BE2C (cell line): ENCODE results near the gene VIT.

ENCODE experiments used
- DNase-seq: peaks from one replicate; pipeline ENCODE4 v3.0.0-alpha.2; 2020
- H3K27me3 ChIP-seq: fragments of 250-450 bp; sonication (Bioruptor Pico); 2 replicates; pipeline ENCODE4 v1.5.1; 2020; ENCODE audit warnings: mild to moderate bottlenecking
- H3K36me3 ChIP-seq: fragments of 250-450 bp; sonication (Bioruptor Pico); 2 replicates; pipeline ENCODE4 v1.5.1; 2020; ENCODE audit warnings: mild to moderate bottlenecking
- H3K4me1 ChIP-seq: fragments of 250-450 bp; sonication (Bioruptor Pico); 2 replicates; pipeline ENCODE4 v1.5.1; 2020
- H3K4me3 ChIP-seq: 2 replicates; pipeline ENCODE4 v1.5.1; 2011; ENCODE audit warnings: low read depth, low read length
- H3K9me3 ChIP-seq: fragments of 250-450 bp; sonication (Bioruptor Pico); 2 replicates; pipeline ENCODE4 v1.5.1; 2020
- CTCF ChIP-seq: IDR thresholded peaks from 2 replicates; pipeline ENCODE4 v1.5.1; 2012; ENCODE audit warnings: mild to moderate bottlenecking, low read depth, low read length

VIT gene

GRCh38 chr2:36854241-36854640 lies 157.7 kb downstream of the VIT start:
- Histone ChIP-seq H3K27me3 (no peaks in the 10 kb centered on the region), H3K36me3 (no peaks in the 10 kb centered on the region)

GRCh38 chr2:36855429-36855828 lies 158.9 kb downstream of the VIT start:
- Histone ChIP-seq H3K4me3 (no peak overlapping the region), H3K36me3 (no peaks in the 10 kb centered on the region), H3K27me3 (no peaks in the 10 kb centered on the region), H3K4me1 (no peaks in the 10 kb centered on the region), H3K9me3 (no peaks in the 10 kb centered on the region)
- no peak for DNase-seq
- TF ChIP-seq CTCF, result no peak

More at GRCh38 chr2:36854241-36854640, 157.7 kb downstream of the VIT start:
- Histone ChIP-seq H3K9me3 (no peaks in the 10 kb centered on the region), H3K4me3 (no peak overlapping the region), H3K4me1 (no peaks in the 10 kb centered on the region)
- no peak for TF ChIP-seq CTCF
- DNase-seq, result no peak

- Histone ChIP-seq H3K4me3 (no peak overlapping the region), H3K36me3 (no peaks in the 10 kb centered on the region), H3K27me3 (no peaks in the 10 kb centered on the region), H3K4me1 (no peaks in the 10 kb centered on the region), H3K9me3 (no peaks in the 10 kb centered on the region)
- DNase-seq, result no peak
- TF ChIP-seq CTCF, result no peak
Measured at GRCh38 chr2:36857713-36858112, 161.2 kb downstream of the VIT start.

- Histone ChIP-seq H3K4me1 (no peaks in the 10 kb centered on the region), H3K4me3 (no peak overlapping the region), H3K9me3 (no peaks in the 10 kb centered on the region), H3K36me3 (no peaks in the 10 kb centered on the region), H3K27me3 (no peaks in the 10 kb centered on the region)
- no peak for DNase-seq
- TF ChIP-seq CTCF, result no peak
Measured at GRCh38 chr2:36858551-36859365, 162.3 kb downstream of the VIT start.

GRCh38 chr2:36859366-36859792 lies 162.9 kb downstream of the VIT start:
- no peaks in the 10 kb centered on the region for H3K9me3 ChIP-seq
- DNase-seq, result no peak
- no peaks in the 10 kb centered on the region for H3K36me3 ChIP-seq
- no peak overlapping the region for H3K4me3 ChIP-seq
- H3K4me1 ChIP-seq, result no peaks in the 10 kb centered on the region
- no peak for TF ChIP-seq CTCF
- no peaks in the 10 kb centered on the region for H3K27me3 ChIP-seq

- H3K9me3 ChIP-seq, result no peaks in the 10 kb centered on the region
- no peaks in the 10 kb centered on the region for H3K36me3 ChIP-seq
- TF ChIP-seq CTCF, result no peak
- H3K4me3 ChIP-seq, result no peak overlapping the region
- no peaks in the 10 kb centered on the region for H3K27me3 ChIP-seq
- no peak for DNase-seq
- H3K4me1 ChIP-seq, result no peaks in the 10 kb centered on the region
Measured at GRCh38 chr2:36861896-36862295, 165.4 kb downstream of the VIT start.
